ENCODE data around the gene BRINP1.

The BRINP1 gene, protein sequence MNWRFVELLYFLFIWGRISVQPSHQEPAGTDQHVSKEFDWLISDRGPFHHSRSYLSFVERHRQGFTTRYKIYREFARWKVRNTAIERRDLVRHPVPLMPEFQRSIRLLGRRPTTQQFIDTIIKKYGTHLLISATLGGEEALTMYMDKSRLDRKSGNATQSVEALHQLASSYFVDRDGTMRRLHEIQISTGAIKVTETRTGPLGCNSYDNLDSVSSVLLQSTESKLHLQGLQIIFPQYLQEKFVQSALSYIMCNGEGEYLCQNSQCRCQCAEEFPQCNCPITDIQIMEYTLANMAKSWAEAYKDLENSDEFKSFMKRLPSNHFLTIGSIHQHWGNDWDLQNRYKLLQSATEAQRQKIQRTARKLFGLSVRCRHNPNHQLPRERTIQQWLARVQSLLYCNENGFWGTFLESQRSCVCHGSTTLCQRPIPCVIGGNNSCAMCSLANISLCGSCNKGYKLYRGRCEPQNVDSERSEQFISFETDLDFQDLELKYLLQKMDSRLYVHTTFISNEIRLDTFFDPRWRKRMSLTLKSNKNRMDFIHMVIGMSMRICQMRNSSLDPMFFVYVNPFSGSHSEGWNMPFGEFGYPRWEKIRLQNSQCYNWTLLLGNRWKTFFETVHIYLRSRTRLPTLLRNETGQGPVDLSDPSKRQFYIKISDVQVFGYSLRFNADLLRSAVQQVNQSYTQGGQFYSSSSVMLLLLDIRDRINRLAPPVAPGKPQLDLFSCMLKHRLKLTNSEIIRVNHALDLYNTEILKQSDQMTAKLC

DNA sequence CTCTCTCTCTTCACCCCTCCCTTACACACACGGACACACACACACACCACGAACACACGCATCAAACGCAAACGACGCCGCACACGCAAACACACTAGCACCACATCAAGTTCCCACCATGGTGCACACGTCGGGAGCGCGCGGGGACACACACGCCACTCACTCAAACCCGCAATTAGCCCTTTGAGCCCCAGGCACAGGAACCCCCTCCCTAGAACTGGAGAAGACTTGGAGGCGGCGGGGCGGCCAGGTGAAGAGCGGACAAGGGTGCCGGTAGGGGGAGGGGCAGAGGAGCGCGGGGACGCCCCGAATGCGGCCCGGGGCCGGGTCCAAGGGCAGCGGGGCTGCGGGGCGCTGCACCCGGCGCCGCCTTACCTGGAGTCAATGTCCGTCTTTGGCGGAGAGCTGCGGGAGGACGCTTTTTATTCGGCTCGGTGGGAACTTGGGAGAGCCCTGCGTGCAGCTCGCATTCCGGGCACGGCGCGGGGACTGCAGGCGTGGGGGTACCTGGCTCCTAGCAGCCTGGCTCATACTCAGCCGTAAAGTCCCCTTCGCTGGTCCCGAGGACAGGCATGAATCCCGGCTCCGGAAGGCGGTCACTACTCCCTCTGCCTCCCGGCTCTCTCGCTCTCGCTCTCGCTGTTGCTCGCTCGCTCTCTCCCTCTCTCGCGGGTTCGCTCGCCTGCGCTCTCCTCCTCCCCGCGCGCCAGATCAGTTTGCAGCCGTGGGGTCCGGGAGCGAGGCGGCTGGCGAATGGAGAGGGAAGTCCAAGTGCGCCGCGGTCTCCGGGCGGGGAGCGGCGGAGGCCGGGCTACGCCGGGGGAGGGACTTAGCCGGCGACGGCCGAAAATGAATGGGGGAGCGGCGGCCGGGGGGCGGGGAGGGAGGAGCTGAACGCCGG lies at the start of gene BRINP1:
Gene BRINP1 (minus strand): TSS at position 755 of the 901 bp plus-strand sequence. CDS start 56,080 bp downstream, outside the sequence.
- H3K9ac ChIP-seq (ENCODE audit: low read length): no peak within 1 kb of the TSS
- H3K27me3 ChIP-seq (ENCODE audit: control insufficient read depth, insufficient read depth, low read length): peaks cover 32% of the 10 kb centered on the region
- H3K4me1 ChIP-seq (ENCODE audit: control insufficient read depth, insufficient read depth, low read length): no peaks in the 10 kb centered on the region
- H3K4me3 ChIP-seq (ENCODE audit: low read length): no peak within 1 kb of the TSS
- no peaks in the 10 kb centered on the region for H3K9me3 ChIP-seq (ENCODE audit: control insufficient read depth, low read length)
- H3K36me3 ChIP-seq (ENCODE audit: control insufficient read depth, insufficient read depth, low read length): no peaks in the 10 kb centered on the region

DNA sequence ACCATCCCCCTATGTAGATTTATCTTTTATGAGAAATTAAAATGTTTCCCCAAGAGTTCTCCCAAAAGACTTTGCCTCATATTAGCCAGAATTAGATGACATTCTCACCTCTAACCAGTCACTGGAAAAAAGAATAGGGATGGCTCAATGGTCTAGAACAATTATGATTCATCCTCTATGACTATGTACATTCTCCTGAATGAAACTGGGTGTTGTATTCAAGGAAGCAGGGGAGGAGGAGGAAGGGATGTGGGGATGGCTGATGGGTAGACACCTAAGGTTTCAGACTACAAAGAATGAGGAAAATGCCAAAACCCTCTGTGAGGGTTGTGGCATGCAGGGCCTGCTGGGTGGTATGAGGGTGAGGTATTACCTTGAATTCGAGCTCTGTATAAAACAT lies 49.5 kb upstream of the BRINP1 start:
- no peaks in the 10 kb centered on the region for H3K36me3 ChIP-seq (ENCODE audit: control insufficient read depth, insufficient read depth, low read length)
- H3K9me3 ChIP-seq (ENCODE audit: control insufficient read depth, low read length): no peaks in the 10 kb centered on the region
- no peak overlapping the region for H3K4me3 ChIP-seq (ENCODE audit: low read length)
- H3K4me1 ChIP-seq (ENCODE audit: control insufficient read depth, insufficient read depth, low read length): no peaks in the 10 kb centered on the region
- H3K27me3 ChIP-seq (ENCODE audit: control insufficient read depth, insufficient read depth, low read length): no peaks in the 10 kb centered on the region
- H3K9ac ChIP-seq (ENCODE audit: low read length): no peak overlapping the region

DNA sequence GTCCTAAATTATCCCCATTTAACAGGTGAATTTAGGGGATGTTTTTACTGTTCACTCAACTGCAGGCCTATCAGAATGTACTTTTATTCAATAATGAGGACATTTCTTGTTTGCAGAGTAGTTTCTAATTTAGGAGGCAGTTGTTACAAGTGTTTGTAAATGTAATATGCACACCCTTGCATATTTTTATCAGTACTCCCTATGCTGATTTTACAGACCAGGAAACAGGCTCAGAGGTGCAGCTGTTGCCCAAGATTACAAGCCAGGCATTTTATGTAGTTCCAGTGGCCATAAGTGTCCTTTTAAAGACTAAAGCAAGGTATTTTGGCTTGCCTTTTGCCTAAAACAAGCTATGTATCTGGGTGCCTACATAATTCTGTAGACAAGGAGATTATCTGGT lies 47.6 kb upstream of the BRINP1 start:
- Histone ChIP-seq H3K9ac (ENCODE audit: low read length) (no peak overlapping the region), H3K4me3 (ENCODE audit: low read length) (no peak overlapping the region), H3K36me3 (ENCODE audit: control insufficient read depth, insufficient read depth, low read length) (no peaks in the 10 kb centered on the region), H3K9me3 (ENCODE audit: control insufficient read depth, low read length) (no peaks in the 10 kb centered on the region), H3K4me1 (ENCODE audit: control insufficient read depth, insufficient read depth, low read length) (no peaks in the 10 kb centered on the region), H3K27me3 (ENCODE audit: control insufficient read depth, insufficient read depth, low read length) (no peaks in the 10 kb centered on the region)

DNA sequence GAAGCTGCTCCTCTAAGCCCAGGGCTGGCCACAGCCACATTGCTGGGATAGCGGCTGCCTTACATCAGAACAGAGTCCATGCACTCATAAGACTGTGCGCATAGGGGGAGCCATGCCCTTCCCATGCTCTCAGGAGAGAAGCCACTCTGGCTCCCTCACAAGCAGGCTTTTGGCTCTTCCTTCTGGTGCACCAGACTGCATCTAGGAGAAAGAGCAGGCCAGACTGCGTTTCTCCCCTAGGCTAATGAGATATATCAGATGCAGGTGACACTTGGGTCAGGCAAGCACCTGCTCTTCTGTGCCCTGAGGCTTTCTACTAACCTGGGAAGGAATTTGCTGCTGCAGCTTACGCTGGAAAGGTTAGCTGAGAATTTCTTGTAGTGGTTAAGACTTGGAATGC lies 43.2 kb upstream of the BRINP1 start:
- Histone ChIP-seq H3K4me3 (ENCODE audit: low read length) (no peak overlapping the region), H3K36me3 (ENCODE audit: control insufficient read depth, insufficient read depth, low read length) (no peaks in the 10 kb centered on the region), H3K4me1 (ENCODE audit: control insufficient read depth, insufficient read depth, low read length) (no peaks in the 10 kb centered on the region), H3K9ac (ENCODE audit: low read length) (no peak overlapping the region), H3K27me3 (ENCODE audit: control insufficient read depth, insufficient read depth, low read length) (no peaks in the 10 kb centered on the region), H3K9me3 (ENCODE audit: control insufficient read depth, low read length) (no peaks in the 10 kb centered on the region)

DNA sequence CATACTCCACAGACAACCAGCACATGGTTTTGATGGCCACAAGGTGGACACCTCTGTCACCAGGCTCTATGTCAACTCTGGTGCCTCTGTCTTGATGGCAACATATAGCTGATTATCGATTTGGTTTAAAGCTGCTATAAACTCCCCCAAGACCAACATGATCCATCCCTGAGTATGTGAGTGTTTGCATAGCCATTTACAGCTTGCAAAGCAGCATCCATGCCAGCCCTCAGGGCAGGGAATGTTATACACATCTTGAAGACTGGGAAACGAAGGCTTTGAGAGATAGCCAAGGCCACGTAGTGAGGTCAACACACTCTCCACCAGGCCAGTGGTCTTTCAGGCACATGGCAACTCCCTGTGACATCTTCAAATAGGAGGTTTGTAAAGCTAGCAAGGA lies 40.3 kb upstream of the BRINP1 start:
- H3K9ac ChIP-seq (ENCODE audit: low read length): no peak overlapping the region
- no peaks in the 10 kb centered on the region for H3K36me3 ChIP-seq (ENCODE audit: control insufficient read depth, insufficient read depth, low read length)
- no peaks in the 10 kb centered on the region for H3K4me1 ChIP-seq (ENCODE audit: control insufficient read depth, insufficient read depth, low read length)
- H3K27me3 ChIP-seq (ENCODE audit: control insufficient read depth, insufficient read depth, low read length): no peaks in the 10 kb centered on the region
- no peaks in the 10 kb centered on the region for H3K9me3 ChIP-seq (ENCODE audit: control insufficient read depth, low read length)
- H3K4me3 ChIP-seq (ENCODE audit: low read length): no peak overlapping the region

DNA sequence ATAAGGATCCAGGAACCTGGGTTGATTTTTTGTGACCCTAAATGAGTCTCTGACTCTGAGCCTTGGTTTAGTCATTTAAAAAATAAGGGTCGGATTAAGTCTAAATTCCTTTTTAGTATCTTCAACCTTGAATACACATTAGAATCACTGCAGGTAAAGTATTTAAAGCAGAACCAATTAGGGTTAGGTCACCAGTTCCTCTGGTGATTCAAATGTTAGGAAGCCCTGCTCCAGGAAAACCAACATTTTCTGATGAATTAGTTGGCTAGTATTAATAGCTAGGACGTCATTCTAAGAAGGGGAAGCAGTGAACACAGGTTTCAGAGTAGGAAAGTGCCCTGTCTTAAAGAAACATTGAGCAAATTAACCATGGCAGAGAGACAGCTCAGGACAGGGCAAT lies 31.4 kb upstream of the BRINP1 start:
- no peak overlapping the region for H3K9ac ChIP-seq (ENCODE audit: low read length)
- H3K9me3 ChIP-seq (ENCODE audit: control insufficient read depth, low read length): no peaks in the 10 kb centered on the region
- no peaks in the 10 kb centered on the region for H3K4me1 ChIP-seq (ENCODE audit: control insufficient read depth, insufficient read depth, low read length)
- H3K27me3 ChIP-seq (ENCODE audit: control insufficient read depth, insufficient read depth, low read length): no peaks in the 10 kb centered on the region
- no peak overlapping the region for H3K4me3 ChIP-seq (ENCODE audit: low read length)
- H3K36me3 ChIP-seq (ENCODE audit: control insufficient read depth, insufficient read depth, low read length): no peaks in the 10 kb centered on the region

DNA sequence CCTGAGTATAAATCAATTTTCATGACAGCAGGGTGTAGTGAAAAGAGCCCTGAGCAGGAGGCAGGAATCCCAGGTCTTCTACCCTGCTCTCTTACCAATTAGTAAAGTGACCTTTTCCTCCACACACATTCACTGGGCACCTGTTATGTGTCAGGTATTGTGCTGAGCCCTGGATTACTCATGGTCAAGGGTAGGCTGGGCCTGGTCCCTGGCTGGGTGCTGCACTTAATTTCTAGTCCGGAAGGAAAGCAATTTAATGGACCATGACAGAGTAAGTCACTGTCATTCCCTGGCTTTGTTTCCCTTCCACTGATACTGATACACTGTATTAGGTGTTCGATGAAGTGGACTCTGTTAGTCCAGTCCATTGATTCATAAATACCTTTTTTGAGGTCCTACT lies 29.1 kb upstream of the BRINP1 start:
- Histone ChIP-seq H3K27me3 (ENCODE audit: control insufficient read depth, insufficient read depth, low read length) (no peaks in the 10 kb centered on the region), H3K36me3 (ENCODE audit: control insufficient read depth, insufficient read depth, low read length) (no peaks in the 10 kb centered on the region), H3K4me1 (ENCODE audit: control insufficient read depth, insufficient read depth, low read length) (no peaks in the 10 kb centered on the region), H3K4me3 (ENCODE audit: low read length) (no peak overlapping the region), H3K9me3 (ENCODE audit: control insufficient read depth, low read length) (no peaks in the 10 kb centered on the region), H3K9ac (ENCODE audit: low read length) (no peak overlapping the region)

DNA sequence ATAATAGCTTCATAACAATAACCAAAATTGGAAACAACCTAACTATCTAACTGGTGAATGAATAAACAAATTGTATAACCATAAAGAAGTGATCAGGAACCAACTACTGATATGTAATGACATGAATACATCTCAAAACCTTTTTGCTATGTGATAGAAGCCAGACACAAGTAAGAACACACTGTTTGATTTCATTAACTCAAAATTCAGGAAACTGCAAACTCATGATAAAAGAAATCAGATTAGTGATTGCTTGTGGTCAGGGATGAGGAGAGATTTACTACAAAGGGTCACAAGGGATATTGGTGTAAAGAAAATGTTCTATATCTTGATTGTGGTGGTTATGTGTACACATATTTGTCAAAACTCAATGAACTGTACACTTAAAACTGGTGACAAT lies 22.6 kb upstream of the BRINP1 start:
- H3K27me3 ChIP-seq (ENCODE audit: control insufficient read depth, insufficient read depth, low read length): no peaks in the 10 kb centered on the region
- no peaks in the 10 kb centered on the region for H3K36me3 ChIP-seq (ENCODE audit: control insufficient read depth, insufficient read depth, low read length)
- no peaks in the 10 kb centered on the region for H3K9me3 ChIP-seq (ENCODE audit: control insufficient read depth, low read length)
- H3K4me1 ChIP-seq (ENCODE audit: control insufficient read depth, insufficient read depth, low read length): no peaks in the 10 kb centered on the region
- no peak overlapping the region for H3K4me3 ChIP-seq (ENCODE audit: low read length)
- H3K9ac ChIP-seq (ENCODE audit: low read length): no peak overlapping the region

DNA sequence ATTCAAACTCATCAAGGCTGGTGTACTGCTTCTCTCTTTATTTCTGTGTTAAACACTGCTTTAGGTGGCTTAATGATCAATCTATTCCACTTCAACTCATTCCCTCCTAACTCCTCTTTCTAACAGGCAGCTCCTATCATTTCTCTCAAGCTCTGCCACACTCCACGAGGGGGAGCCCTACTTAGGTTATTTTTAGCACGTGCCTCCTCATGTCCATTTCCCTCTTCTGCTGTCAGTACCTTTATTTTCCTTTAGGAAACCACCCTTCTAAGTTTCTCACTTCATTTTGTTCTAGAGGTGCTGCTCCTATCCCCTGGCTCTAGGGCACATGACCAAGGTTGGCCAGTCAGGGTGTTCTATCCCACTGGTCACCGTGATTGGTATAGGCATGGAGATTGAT lies 6.7 kb upstream of the BRINP1 start:
- Histone ChIP-seq H3K4me3 (ENCODE audit: low read length) (no peak overlapping the region), H3K36me3 (ENCODE audit: control insufficient read depth, insufficient read depth, low read length) (no peaks in the 10 kb centered on the region), H3K27me3 (ENCODE audit: control insufficient read depth, insufficient read depth, low read length) (no peaks in the 10 kb centered on the region), H3K9me3 (ENCODE audit: control insufficient read depth, low read length) (no peaks in the 10 kb centered on the region), H3K4me1 (ENCODE audit: control insufficient read depth, insufficient read depth, low read length) (no peaks in the 10 kb centered on the region), H3K9ac (ENCODE audit: low read length) (no peak overlapping the region)

DNA sequence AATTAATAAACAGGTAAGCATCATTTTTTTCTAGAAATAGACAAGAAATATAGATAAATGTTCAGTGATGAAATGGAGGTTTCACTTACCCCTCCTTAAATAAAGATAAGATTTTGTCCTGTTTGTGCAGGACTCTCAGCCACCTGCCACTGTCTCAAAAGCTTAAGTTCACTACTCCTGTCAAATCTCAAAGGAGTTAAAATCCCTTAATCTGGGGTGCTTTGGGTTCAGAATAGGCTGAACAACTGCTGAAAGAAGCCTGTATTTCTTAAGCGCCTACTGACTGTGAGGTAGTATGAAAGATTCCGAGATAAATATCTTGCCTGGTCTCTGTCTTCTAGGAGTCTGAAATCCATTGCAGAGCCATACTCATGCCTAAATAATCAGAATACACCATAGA lies 3.7 kb upstream of the BRINP1 start:
- no peaks in the 10 kb centered on the region for H3K9me3 ChIP-seq (ENCODE audit: control insufficient read depth, low read length)
- H3K4me3 ChIP-seq (ENCODE audit: low read length): no peak overlapping the region
- H3K9ac ChIP-seq (ENCODE audit: low read length): no peak overlapping the region
- H3K36me3 ChIP-seq (ENCODE audit: control insufficient read depth, insufficient read depth, low read length): no peaks in the 10 kb centered on the region
- H3K4me1 ChIP-seq (ENCODE audit: control insufficient read depth, insufficient read depth, low read length): no peaks in the 10 kb centered on the region
- H3K27me3 ChIP-seq (ENCODE audit: control insufficient read depth, insufficient read depth, low read length): peaks cover 25% of the 10 kb centered on the region

DNA sequence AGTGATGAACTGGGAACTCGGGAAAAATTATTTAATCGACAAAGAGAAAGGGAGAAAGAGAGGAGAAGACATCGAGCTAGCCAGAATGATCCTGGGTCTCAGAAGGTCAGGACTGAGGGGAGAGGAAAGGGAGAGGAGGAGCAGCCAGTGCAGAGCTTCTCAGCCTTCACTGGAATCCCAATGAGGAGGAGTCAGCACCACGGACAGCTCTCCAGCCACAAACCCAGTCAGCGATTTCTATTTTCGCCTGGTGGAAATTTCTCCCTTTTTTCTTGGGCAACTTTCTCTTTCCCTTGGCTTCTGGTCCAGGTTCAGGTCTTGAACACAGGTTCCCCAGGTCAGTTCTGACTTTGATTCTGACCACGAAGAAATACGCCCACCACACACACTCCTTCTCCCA lies 1.6 kb upstream of the BRINP1 start:
- Histone ChIP-seq H3K4me3 (ENCODE audit: low read length) (no peak overlapping the region), H3K9ac (ENCODE audit: low read length) (no peak overlapping the region), H3K4me1 (ENCODE audit: control insufficient read depth, insufficient read depth, low read length) (no peaks in the 10 kb centered on the region), H3K9me3 (ENCODE audit: control insufficient read depth, low read length) (no peaks in the 10 kb centered on the region), H3K27me3 (ENCODE audit: control insufficient read depth, insufficient read depth, low read length) (peaks cover 32% of the 10 kb centered on the region), H3K36me3 (ENCODE audit: control insufficient read depth, insufficient read depth, low read length) (no peaks in the 10 kb centered on the region)
